ENCODE results near the gene BICD2. TPM values are rescaled to one million over a fixed set of nuclear protein-coding genes. Genes with fewer than 3 reads are reported as not detected.
A peak's percentile ranks its signal among the peaks of the same experiment; 100 is the strongest.

BICD2 gene
- total and polyA plus RNA-seq, 10 donors: 9.4 to 55.7 (median 35.9) TPM

GRCh38 chr9:92718086-92719001 lies 46.3 kb downstream of the BICD2 start:
- DNase-seq: peak; percentile 73
- intact Hi-C loops (cut with DNase I; ENCODE audit: low total_unique reads): loop anchor here (5.0 kb wide), 1 partner anchor 74 kb away; no protein-coding TSS in a partner anchor
- TF ChIP-seq POLR2AphosphoS5 (IDR thresholded peaks at IDR 0.05) (peak in 1 of 3 donors; percentile 4), POLR2A (IDR thresholded peaks at IDR 0.05) (no peak)

DNA sequence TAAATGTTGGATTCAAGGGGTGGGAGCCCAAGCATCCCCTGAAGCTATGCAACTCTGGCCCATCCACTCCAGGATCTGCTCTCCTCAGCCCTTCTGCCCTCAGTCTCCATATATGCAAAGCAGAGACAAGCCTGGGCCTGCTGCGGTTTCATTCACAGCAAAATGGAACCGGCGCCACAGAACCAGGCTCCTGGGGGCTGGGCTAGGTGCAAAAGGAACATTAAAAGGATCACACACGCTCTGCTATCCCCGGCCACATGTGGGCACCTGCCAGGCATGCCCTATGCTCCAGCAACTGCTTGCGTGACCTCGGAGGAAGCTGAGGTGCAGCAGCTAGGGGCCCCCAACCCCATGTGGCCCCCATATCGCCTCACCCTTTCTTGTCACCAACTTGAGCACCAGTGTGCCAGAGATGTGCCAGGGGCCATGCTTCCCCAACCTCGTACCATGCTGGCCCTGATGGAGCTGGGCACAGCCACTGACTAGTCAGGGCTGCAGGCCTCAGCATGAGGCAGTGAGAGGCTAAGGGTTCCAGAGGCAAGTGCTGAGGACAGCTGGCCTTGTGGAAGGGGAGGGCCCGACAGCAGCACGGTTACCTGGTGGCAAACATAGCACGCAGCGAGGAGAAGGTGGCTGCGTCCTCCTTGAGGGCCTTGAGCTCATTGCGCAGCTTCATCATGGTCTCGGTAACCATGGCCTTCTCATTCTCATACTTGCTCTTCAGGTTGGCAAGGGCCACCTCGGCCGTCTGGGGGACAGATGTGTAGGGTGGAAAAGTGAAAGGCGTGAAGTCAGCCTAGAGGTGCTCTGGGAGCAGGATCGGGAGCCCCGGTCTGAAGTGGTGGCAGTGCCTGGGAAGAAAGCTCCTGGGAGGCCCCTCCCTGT lies 47.2 kb downstream of the BICD2 start:
- H3K27me3 ChIP-seq (replicated peaks in 1 of 7): no peaks in the 10 kb centered on the region
- no peak overlapping the region for H3K4me3 ChIP-seq
- peaks cover 3 to 58% (median 37%) of the 10 kb centered on the region in 6 donors for H3K4me1 ChIP-seq
- H3K9me3 ChIP-seq: no peaks in the 10 kb centered on the region
- peak overlapping the region in 2 of 8 donors; percentile 45 to 56 for H3K27ac ChIP-seq
- intact Hi-C loops (cut with DNase I; ENCODE audit: low total_unique reads): loop anchor here (5.0 kb wide), 1 partner anchor 75 kb away; no protein-coding TSS in a partner anchor
- H3K36me3 ChIP-seq: peaks cover 0 to 99% (median 89%) of the 10 kb centered on the region in 6 donors
- DNase-seq: peak; percentile 73
- WGBS, 5 donors: 87 to 95% (median 88%) methylated on average over 20 to 21 of the region's 21 CpGs
- no peak for TF ChIP-seq POLR2A (IDR thresholded peaks at IDR 0.05)
- TF ChIP-seq POLR2AphosphoS5 (IDR thresholded peaks at IDR 0.05): peak in 1 of 3 donors; percentile 36

More at GRCh38 chr9:92718086-92719001, 46.3 kb downstream of the BICD2 start:
- WGBS, 5 donors: 73 to 91% (median 88%) methylated on average over 8 to 40 of the region's 40 CpGs
- Histone ChIP-seq H3K4me1 (peaks cover 3 to 58% (median 35%) of the 10 kb centered on the region in 6 donors), H3K9me3 (no peaks in the 10 kb centered on the region), H3K4me3 (no peak overlapping the region), H3K36me3 (peaks cover 0 to 99% (median 90%) of the 10 kb centered on the region in 6 donors), H3K27ac (peak overlapping the region in 2 of 8 donors; percentile 45 to 56), H3K27me3 (replicated peaks in 1 of 7) (no peaks in the 10 kb centered on the region)

DNA sequence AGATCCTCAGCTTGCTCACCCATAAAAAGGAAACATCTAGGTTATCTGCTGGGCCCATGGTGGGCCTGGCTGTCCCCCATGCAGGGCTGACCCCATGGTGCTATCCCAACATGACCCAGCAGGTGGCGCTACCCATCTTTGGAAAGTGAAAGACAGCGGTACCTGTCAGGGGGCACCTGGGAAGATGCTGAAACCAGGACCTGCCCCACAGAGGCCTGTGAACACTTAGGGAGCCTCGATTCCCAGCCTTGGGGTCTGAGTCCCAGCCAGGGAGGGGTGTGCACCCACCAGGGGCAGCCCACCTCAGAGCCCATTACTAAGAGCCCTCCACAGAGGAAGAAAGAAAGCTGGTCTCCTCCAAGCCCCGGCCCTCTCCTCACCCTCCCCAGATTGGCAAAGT lies 48.1 kb downstream of the BICD2 start:
- intact Hi-C loops (cut with DNase I; ENCODE audit: low total_unique reads): loop anchor here (5.0 kb wide), 1 partner anchor 76 kb away; no protein-coding TSS in a partner anchor
- TF ChIP-seq CTCF (IDR thresholded peaks at IDR 0.05 in 8 of 11, conservative IDR thresholded peaks at IDR 0.05 in 3 of 11): peak; percentile 84 to 96 (median 94)
- TF ChIP-seq POLR2AphosphoS5 (IDR thresholded peaks at IDR 0.05): peak in 1 of 3 donors; percentile 42
- TF ChIP-seq POLR2A (IDR thresholded peaks at IDR 0.05): no peak
- Histone ChIP-seq H3K4me1 (peaks cover 8 to 58% (median 38%) of the 10 kb centered on the region in 6 donors), H3K27me3 (replicated peaks in 1 of 7) (no peaks in the 10 kb centered on the region), H3K36me3 (peaks cover 0 to 99% (median 80%) of the 10 kb centered on the region in 6 donors), H3K4me3 (no peak overlapping the region), H3K9me3 (no peaks in the 10 kb centered on the region), H3K27ac (peak overlapping the region in 2 of 8 donors; percentile 45 to 56)
- WGBS, 5 donors: 28 to 55% (median 38%) methylated on average over 3 to 4 of the region's 4 CpGs
- peak; percentile 90 for DNase-seq

- peaks cover 12 to 58% (median 35%) of the 10 kb centered on the region in 6 donors for H3K4me1 ChIP-seq
- no peak overlapping the region for H3K4me3 ChIP-seq
- DNase-seq: peak; percentile 78
- peak overlapping the region in 1 of 8 donors; percentile 45 for H3K27ac ChIP-seq
- peaks cover 0 to 99% (median 75%) of the 10 kb centered on the region in 6 donors for H3K36me3 ChIP-seq
- no peaks in the 10 kb centered on the region for H3K27me3 ChIP-seq (replicated peaks in 1 of 7)
- H3K9me3 ChIP-seq: no peaks in the 10 kb centered on the region
- 79 to 90% (median 83%) methylated on average over 9 to 17 of the region's 17 CpGs for WGBS, 5 donors
- TF ChIP-seq POLR2A (IDR thresholded peaks at IDR 0.05): no peak
- no peak for TF ChIP-seq POLR2AphosphoS5 (IDR thresholded peaks at IDR 0.05)
- TF ChIP-seq CTCF (IDR thresholded peaks at IDR 0.05 in 8 of 11, conservative IDR thresholded peaks at IDR 0.05 in 3 of 11): no peak
- intact Hi-C loops (cut with DNase I; ENCODE audit: low total_unique reads): loop anchor here (5.0 kb wide), 1 partner anchor 77 kb away; no protein-coding TSS in a partner anchor
Measured at GRCh38 chr9:92715488-92716231, 49.0 kb downstream of the BICD2 start.
